ENCODE measurements around the gene ZBTB21.
"Not testable (repeated sequence)": the region's sequence is repeated elsewhere in the genome, so short reads cannot be mapped to it uniquely, and the experiment has no call there.

The ZBTB21 gene

GRCh38 chr21:42016364-42016985 lies 6.3 kb upstream of the ZBTB21 start:
- FAIRE-seq = no peak

- FAIRE-seq = no peak
Measured at GRCh38 chr21:42013931-42014330, 3.8 kb upstream of the ZBTB21 start.

- no peak for FAIRE-seq
Measured at GRCh38 chr21:42013376-42013775, 3.2 kb upstream of the ZBTB21 start.

- FAIRE-seq = no peak
Measured at GRCh38 chr21:42012763-42013329, 2.7 kb upstream of the ZBTB21 start.

GRCh38 chr21:42012344-42012743 lies 2.2 kb upstream of the ZBTB21 start:
- FAIRE-seq = no peak

- no peak for FAIRE-seq
Measured at GRCh38 chr21:42010507-42011495, 641 bp upstream of the ZBTB21 start.

- FAIRE-seq = no peak
Measured at GRCh38 chr21:42009018-42009830, 936 bp downstream of the ZBTB21 start.

- FAIRE-seq = no peak
Measured at GRCh38 chr21:42007356-42007940, 2.7 kb downstream of the ZBTB21 start.

- no peak for FAIRE-seq
Measured at GRCh38 chr21:42006765-42007164, 3.4 kb downstream of the ZBTB21 start.

GRCh38 chr21:42004406-42005199 lies 5.6 kb downstream of the ZBTB21 start:
- no peak for FAIRE-seq

- FAIRE-seq = no peak
Measured at GRCh38 chr21:42003051-42003461, 7.1 kb downstream of the ZBTB21 start.

GRCh38 chr21:42002421-42002958 lies 7.7 kb downstream of the ZBTB21 start:
- no peak for FAIRE-seq

GRCh38 chr21:42001781-42002180 lies 8.4 kb downstream of the ZBTB21 start:
- no peak for FAIRE-seq

GRCh38 chr21:42000908-42001307 lies 9.3 kb downstream of the ZBTB21 start:
- FAIRE-seq = no peak

GRCh38 chr21:41997657-41998056 lies 12.5 kb downstream of the ZBTB21 start:
- FAIRE-seq = no peak

GRCh38 chr21:41995577-41995976 lies 14.6 kb downstream of the ZBTB21 start:
- no peak for FAIRE-seq

- FAIRE-seq = not testable (repeated sequence)
Measured at GRCh38 chr21:41994613-41995012, 15.5 kb downstream of the ZBTB21 start.

- no peak for FAIRE-seq
Measured at GRCh38 chr21:41993744-41994143, 16.4 kb downstream of the ZBTB21 start.

- FAIRE-seq = no peak
Measured at GRCh38 chr21:41992576-41992975, 17.6 kb downstream of the ZBTB21 start.

GRCh38 chr21:41991659-41992058 lies 18.5 kb downstream of the ZBTB21 start:
- no peak for FAIRE-seq

- no peak for FAIRE-seq
Measured at GRCh38 chr21:41989698-41990097, 20.5 kb downstream of the ZBTB21 start.

Measured in A204.1 (cell line).